ENCODE data around the gene ZNF672.
"Not testable (repeated sequence)": the region's sequence is repeated elsewhere in the genome, so short reads cannot be mapped to it uniquely, and the experiment has no call there.

The ZNF672 gene

GRCh38 chr1:248837781-248838356, at the start of gene ZNF672:
Gene ZNF672, plus strand, starts transcription at chr1:248838224. Its CDS starts 9,051 bp downstream, at chr1:248847275.
- DNase-seq (ENCODE audit: low read depth, low spot score) = peak; percentile 99

GRCh38 chr1:248788327-248788726, 49.7 kb upstream of the ZNF672 start:
- DNase-seq (ENCODE audit: low read depth, low spot score) = no peak

- not testable (repeated sequence) for DNase-seq (ENCODE audit: low read depth, low spot score)
Measured at GRCh38 chr1:248789337-248789736, 48.7 kb upstream of the ZNF672 start.

- no peak for DNase-seq (ENCODE audit: low read depth, low spot score)
Measured at GRCh38 chr1:248790456-248790855, 47.6 kb upstream of the ZNF672 start.

GRCh38 chr1:248791010-248791409, 47.0 kb upstream of the ZNF672 start:
- no peak for DNase-seq (ENCODE audit: low read depth, low spot score)

- no peak for DNase-seq (ENCODE audit: low read depth, low spot score)
Measured at GRCh38 chr1:248792342-248792741, 45.7 kb upstream of the ZNF672 start.

- DNase-seq (ENCODE audit: low read depth, low spot score) = no peak
Measured at GRCh38 chr1:248793592-248793991, 44.4 kb upstream of the ZNF672 start.

GRCh38 chr1:248794663-248795062, 43.4 kb upstream of the ZNF672 start:
- not testable (repeated sequence) for DNase-seq (ENCODE audit: low read depth, low spot score)

GRCh38 chr1:248798791-248799190, 39.2 kb upstream of the ZNF672 start:
- DNase-seq (ENCODE audit: low read depth, low spot score) = no peak

- DNase-seq (ENCODE audit: low read depth, low spot score) = no peak
Measured at GRCh38 chr1:248800459-248800858, 37.6 kb upstream of the ZNF672 start.

- no peak for DNase-seq (ENCODE audit: low read depth, low spot score)
Measured at GRCh38 chr1:248802454-248802853, 35.6 kb upstream of the ZNF672 start.

- not testable (repeated sequence) for DNase-seq (ENCODE audit: low read depth, low spot score)
Measured at GRCh38 chr1:248803501-248803900, 34.5 kb upstream of the ZNF672 start.

GRCh38 chr1:248804771-248805681, 33.0 kb upstream of the ZNF672 start:
- DNase-seq (ENCODE audit: low read depth, low spot score) = no peak

- DNase-seq (ENCODE audit: low read depth, low spot score) = no peak
Measured at GRCh38 chr1:248805876-248806275, 32.1 kb upstream of the ZNF672 start.

- DNase-seq (ENCODE audit: low read depth, low spot score) = peak; percentile 49
Measured at GRCh38 chr1:248807067-248807737, 30.8 kb upstream of the ZNF672 start.

- DNase-seq (ENCODE audit: low read depth, low spot score) = no peak
Measured at GRCh38 chr1:248808876-248809275, 29.1 kb upstream of the ZNF672 start.

GRCh38 chr1:248810000-248810726, 27.9 kb upstream of the ZNF672 start:
- no peak for DNase-seq (ENCODE audit: low read depth, low spot score)

- peak; percentile 38 for DNase-seq (ENCODE audit: low read depth, low spot score)
Measured at GRCh38 chr1:248810727-248811513, 27.1 kb upstream of the ZNF672 start.

- DNase-seq (ENCODE audit: low read depth, low spot score) = no peak
Measured at GRCh38 chr1:248811514-248812490, 26.2 kb upstream of the ZNF672 start.

Data from astrocyte of the hippocampus (primary cell).